ENCODE data around the gene C14orf180. TPM values are rescaled to one million over a fixed set of nuclear protein-coding genes. Genes with fewer than 3 reads are reported as not detected.

The C14orf180 gene
- total RNA-seq = 10 to 100 TPM; 25.8 to 57.8 (median 35.4) TPM

DNA sequence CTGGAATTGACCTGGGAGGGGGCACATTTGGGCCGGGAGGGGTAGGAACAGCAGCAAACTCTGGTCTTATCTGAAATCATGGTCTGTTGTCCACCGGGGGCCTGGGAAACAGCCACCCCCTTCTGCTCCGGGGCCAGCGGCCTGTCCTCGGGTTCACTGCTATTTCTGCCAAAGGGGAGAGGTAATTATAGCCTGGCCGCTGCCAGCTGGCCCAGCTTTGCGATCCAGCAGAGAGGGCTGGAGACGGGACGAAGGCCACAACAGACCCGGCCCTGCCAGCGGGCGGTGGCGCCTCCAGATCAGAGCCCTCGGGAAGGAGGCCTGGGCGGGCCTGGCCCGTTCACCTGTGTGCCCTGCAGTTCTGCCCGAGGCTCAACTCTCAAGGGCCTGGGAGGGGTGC, at the start of gene C14orf180:
TSS of gene C14orf180 (plus strand) at position 258 of the 400 bp plus-strand sequence. CDS start 6,667 bp downstream, outside the sequence.
- DNase-seq (ENCODE audit: low spot score) (no peak), ATAC-seq (ENCODE audit: low FRiP score) (no peak)
- TF ChIP-seq, protein P1, sequence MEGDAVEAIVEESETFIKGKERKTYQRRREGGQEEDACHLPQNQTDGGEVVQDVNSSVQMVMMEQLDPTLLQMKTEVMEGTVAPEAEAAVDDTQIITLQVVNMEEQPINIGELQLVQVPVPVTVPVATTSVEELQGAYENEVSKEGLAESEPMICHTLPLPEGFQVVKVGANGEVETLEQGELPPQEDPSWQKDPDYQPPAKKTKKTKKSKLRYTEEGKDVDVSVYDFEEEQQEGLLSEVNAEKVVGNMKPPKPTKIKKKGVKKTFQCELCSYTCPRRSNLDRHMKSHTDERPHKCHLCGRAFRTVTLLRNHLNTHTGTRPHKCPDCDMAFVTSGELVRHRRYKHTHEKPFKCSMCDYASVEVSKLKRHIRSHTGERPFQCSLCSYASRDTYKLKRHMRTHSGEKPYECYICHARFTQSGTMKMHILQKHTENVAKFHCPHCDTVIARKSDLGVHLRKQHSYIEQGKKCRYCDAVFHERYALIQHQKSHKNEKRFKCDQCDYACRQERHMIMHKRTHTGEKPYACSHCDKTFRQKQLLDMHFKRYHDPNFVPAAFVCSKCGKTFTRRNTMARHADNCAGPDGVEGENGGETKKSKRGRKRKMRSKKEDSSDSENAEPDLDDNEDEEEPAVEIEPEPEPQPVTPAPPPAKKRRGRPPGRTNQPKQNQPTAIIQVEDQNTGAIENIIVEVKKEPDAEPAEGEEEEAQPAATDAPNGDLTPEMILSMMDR (IDR thresholded peaks at IDR 0.05) = no peak

DNA sequence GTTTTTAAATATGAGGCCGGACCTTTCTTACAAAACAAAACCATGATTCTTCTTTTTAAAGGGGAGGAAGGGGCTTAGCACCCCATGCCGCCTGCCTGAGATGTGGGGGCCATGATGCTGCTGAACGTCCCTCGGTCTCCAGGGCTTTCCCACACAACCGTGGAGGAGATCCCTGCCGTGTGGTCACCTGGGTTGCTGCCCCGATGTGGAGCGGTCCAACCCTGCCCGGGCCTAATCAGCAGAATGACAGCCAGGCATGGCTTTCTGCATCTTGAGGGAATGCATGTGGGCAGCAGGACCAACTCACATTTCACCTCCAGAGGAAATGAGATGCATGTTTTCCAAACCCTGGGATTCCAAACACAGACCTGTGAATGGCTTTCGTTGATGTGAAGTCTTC, 48.9 kb upstream of the C14orf180 start:
- DNase-seq (ENCODE audit: low spot score) = peak; percentile 19
- ATAC-seq (ENCODE audit: low FRiP score) = no peak
- TF ChIP-seq, protein P1 (IDR thresholded peaks at IDR 0.05) = no peak

DNA sequence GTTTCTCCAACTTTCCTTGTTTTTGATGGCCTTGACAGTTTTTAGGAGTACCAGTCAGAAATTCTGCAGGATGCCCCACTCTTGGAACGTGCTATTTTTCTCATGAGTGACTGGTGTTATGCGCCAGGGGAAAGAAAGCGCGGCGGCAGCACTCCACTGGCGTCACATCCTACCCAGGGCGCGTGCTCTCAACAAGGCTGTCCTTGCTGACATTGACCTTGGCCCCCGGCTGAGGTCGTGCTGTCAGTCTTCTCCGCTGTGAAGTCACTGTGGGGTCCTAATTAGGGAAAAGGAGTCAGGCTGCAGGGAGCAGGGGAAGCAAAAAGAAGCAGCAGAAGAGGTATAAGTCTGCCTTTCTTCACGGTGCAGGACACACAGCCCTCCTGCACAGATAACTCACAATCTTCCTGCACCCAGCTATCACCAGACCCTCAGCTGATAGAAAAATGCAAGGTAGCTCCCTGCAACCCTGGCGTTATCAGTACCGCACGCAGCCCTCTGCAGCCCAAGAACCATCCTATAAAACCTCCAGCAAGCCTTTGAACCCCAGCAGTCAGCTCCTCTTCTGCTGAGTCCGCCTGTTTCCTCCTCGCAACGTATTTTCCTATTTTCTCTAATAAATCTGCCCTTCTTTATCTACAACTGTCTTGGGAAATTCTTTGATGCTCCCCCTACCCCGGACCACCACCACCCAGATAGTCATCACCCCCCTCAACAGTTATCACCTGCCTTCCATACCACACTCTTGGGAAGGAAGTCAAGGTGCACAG, 48.0 kb upstream of the C14orf180 start:
- TF ChIP-seq, protein P1 (IDR thresholded peaks at IDR 0.05) = no peak
- ATAC-seq (ENCODE audit: low FRiP score) (no peak), DNase-seq (ENCODE audit: low spot score) (no peak)

DNA sequence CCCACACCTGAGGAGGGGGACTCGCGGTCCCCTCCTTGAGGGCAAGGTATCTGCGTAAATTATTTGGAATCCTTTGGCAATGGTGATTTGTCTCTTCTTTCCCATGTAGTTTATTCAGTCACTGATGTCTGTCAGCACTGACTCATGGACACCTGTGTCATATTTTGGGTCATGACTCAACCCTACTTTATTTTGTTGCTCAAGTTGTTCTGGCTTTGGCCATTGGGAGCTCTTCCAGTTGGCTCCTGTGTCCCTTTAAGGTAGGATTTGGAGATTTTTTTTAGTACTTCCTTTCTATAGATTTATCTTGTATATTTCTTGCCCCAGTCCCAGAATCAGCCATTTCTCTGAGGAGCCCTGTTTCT, 47.4 kb upstream of the C14orf180 start:
- TF ChIP-seq, protein P1 (IDR thresholded peaks at IDR 0.05) = no peak
- DNase-seq (ENCODE audit: low spot score) (no peak), ATAC-seq (ENCODE audit: low FRiP score) (no peak)

DNA sequence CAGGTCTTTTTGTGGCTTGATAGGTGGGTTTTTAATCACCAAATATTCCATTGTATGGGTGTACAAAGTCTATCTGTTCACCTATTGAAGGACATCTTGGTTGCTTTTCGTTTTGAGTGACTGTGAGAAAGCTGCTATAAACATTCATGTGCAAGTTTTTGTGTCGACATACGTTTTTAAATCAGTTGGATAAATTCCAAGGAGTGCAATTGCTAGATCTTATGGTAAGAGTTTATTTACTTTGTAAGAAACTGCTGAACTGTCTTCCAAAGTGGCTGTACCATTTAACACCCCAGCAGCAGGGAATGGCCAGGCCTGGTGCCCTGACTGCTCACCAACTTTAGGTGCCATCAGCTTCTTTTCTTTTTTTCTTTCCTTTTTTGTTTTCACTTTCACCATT, 45.5 kb upstream of the C14orf180 start:
- TF ChIP-seq, protein P1 (IDR thresholded peaks at IDR 0.05) = no peak
- no peak for DNase-seq (ENCODE audit: low spot score)
- no peak for ATAC-seq (ENCODE audit: low FRiP score)

DNA sequence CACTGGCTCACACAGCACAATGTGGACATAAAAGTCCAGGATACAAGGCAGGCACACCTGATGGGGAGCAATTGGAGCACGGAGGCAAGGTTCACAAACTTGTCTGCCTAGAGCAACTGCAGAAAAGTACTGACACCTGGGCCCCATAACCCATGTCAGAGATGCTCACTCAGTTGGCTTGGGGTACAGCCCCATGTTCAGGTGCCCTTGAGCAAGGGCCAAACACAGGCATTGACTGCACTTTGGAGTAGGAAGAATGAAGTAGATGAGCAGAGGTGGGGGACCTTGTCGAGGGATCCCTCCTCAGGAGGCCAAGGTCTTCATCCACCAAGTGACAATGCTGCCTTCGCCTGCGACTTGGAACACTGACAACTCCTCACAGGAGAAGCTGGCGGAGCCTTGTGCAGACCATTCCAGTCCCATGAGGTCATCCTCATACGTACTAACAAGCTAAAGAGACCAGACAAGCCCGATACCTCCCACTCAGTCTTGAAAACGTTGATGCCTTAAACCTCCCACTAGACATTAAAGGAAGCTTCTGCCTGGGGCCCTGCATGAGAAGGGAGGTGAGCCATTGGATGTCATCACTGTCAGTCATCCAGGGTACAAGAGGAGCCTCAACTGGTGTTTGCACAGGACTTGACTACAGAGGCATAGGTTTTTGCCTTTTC, 42.5 kb upstream of the C14orf180 start:
- ATAC-seq (ENCODE audit: low FRiP score) (no peak), DNase-seq (ENCODE audit: low spot score) (no peak)
- TF ChIP-seq, protein P1 (IDR thresholded peaks at IDR 0.05) = no peak

DNA sequence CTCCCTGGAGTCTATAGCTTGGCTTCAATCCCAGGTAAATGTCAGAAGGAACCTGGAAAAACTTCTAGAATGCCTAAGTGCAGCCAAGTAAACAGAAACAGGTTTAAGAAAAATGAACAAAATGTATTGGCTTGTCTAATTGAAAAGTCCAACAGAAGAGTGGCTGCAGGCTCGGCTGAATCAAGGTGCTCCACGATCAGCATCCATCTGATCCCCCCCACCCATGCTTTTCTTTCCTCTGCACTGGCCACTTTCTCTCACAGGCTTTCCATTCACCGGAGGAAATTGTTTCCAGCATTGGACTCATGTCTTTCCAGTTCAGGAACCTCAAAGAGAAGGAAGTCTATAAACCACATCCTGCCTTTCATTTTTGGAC, 42.0 kb upstream of the C14orf180 start:
- TF ChIP-seq, protein P1 (IDR thresholded peaks at IDR 0.05) = no peak
- no peak for DNase-seq (ENCODE audit: low spot score)
- no peak for ATAC-seq (ENCODE audit: low FRiP score)

All from omental fat pad (tissue), 4 donors.